Astrocyte (in vitro differentiated cells and primary cell): ENCODE results near the gene BIK. TPM values are rescaled to one million over a fixed set of nuclear protein-coding genes. Genes with fewer than 3 reads are reported as not detected.

Experiments
- DNase-seq: peaks from one replicate; pipeline ENCODE4 v3.0.0-alpha.2; 2010; ENCODE audit warnings: low read depth
- FAIRE-seq: peaks from 2 replicates; lab custom pipeline; 2011; peaks lifted over from hg19 to GRCh38; lab: Jason Lieb, UNC
- H2AFZ ChIP-seq: 2 replicates; pipeline ENCODE4 v1.6.0; 2012; ENCODE audit warnings: low read depth, low read length, inconsistent platforms
- H3K27ac ChIP-seq: 2 replicates; pipeline ENCODE4 v1.5.1; 2011; ENCODE audit warnings: low read depth, low read length, inconsistent platforms
- H3K27me3 ChIP-seq: 2 replicates; pipeline ENCODE4 v1.6.0; 2011; ENCODE audit warnings: low read length, inconsistent platforms; ENCODE audit not compliant: insufficient read depth
- H3K36me3 ChIP-seq: 2 replicates; pipeline ENCODE4 v1.5.1; 2011; ENCODE audit warnings: low read length, inconsistent platforms; ENCODE audit not compliant: insufficient read depth
- H3K4me1 ChIP-seq: 2 replicates; pipeline ENCODE4 v1.5.1; 2011; ENCODE audit warnings: low read length, inconsistent platforms; ENCODE audit not compliant: insufficient read depth
- H3K4me2 ChIP-seq: 2 replicates; pipeline ENCODE4 v1.6.0; 2012; ENCODE audit warnings: low read length, inconsistent platforms
- H3K4me3 ChIP-seq: 2 replicates; pipeline ENCODE4 v1.5.1; 2011; ENCODE audit warnings: low read depth, mild to moderate bottlenecking, low read length, inconsistent platforms; ENCODE audit not compliant: insufficient read depth
- H3K79me2 ChIP-seq: 2 replicates; pipeline ENCODE4 v1.6.0; 2012; ENCODE audit warnings: mild to moderate bottlenecking, low read length, inconsistent platforms; ENCODE audit not compliant: insufficient read depth
- H3K9ac ChIP-seq: 2 replicates; pipeline ENCODE4 v1.6.0; 2012; ENCODE audit warnings: mild to moderate bottlenecking, low read length, inconsistent platforms
- H3K9me3 ChIP-seq: 2 replicates; pipeline ENCODE4 v1.5.1; 2012; ENCODE audit warnings: low read depth, mild to moderate bottlenecking, low read length, inconsistent platforms; ENCODE audit not compliant: insufficient read depth
- H4K20me1 ChIP-seq: 2 replicates; pipeline ENCODE4 v1.6.0; 2012; ENCODE audit warnings: low read length, inconsistent platforms; ENCODE audit not compliant: insufficient read depth
- H3K27ac Mint-ChIP-seq: one replicate; pipeline ENCODE4 v1.8.0; 2021; ENCODE audit warnings: mild to moderate bottlenecking, mixed read lengths; ENCODE audit not compliant: unreplicated experiment
- H3K27me3 Mint-ChIP-seq: one replicate; pipeline ENCODE4 v1.8.0; 2021; ENCODE audit warnings: low read depth, mixed read lengths; ENCODE audit not compliant: unreplicated experiment
- H3K36me3 Mint-ChIP-seq: one replicate; pipeline ENCODE4 v1.8.0; 2021; ENCODE audit warnings: low read depth, mixed read lengths; ENCODE audit not compliant: unreplicated experiment
- H3K4me1 Mint-ChIP-seq: one replicate; pipeline ENCODE4 v1.8.0; 2021; ENCODE audit warnings: low read depth, mixed read lengths; ENCODE audit not compliant: unreplicated experiment
- H3K4me3 Mint-ChIP-seq: one replicate; pipeline ENCODE4 v1.8.0; 2021; ENCODE audit warnings: mild to moderate bottlenecking, moderate library complexity, mixed read lengths; ENCODE audit not compliant: unreplicated experiment
- H3K9me3 Mint-ChIP-seq: one replicate; pipeline ENCODE4 v1.8.0; 2021; ENCODE audit warnings: mild to moderate bottlenecking, mixed read lengths; ENCODE audit not compliant: unreplicated experiment
- EZH2 ChIP-seq: IDR thresholded peaks from 2 replicates; pipeline ENCODE4 v1.6.1; 2012; ENCODE audit warnings: mild to moderate bottlenecking, low read length, inconsistent platforms; ENCODE audit not compliant: insufficient read depth
- total RNA-seq: library from RNA; stranded (reverse); gene quantifications from 2 replicates; pipeline ENCODE4 v1.2.1, GENCODE V29; 2021
- TF ChIP-seq, protein P1 (sequence below): IDR thresholded peaks from 2 replicates; pipeline ENCODE4 v1.5.1; 2011; ENCODE audit warnings: low read depth, mild to moderate bottlenecking, inconsistent platforms, low read length, moderate library complexity; ENCODE audit not compliant: insufficient read depth

Gene BIK
- total RNA-seq, 1 donor from 2014 or later, result 0.32 TPM

GRCh38 chr22:43113526-43114251, 3.1 kb downstream of the BIK start:
- Histone ChIP-seq H3K79me2 (no peaks in the 10 kb centered on the region), H3K27me3 (peaks cover 39% of the 10 kb centered on the region), H3K4me1 (peaks cover 7% of the 10 kb centered on the region), H3K4me2 (no peak overlapping the region), H3K27ac (no peak overlapping the region), H4K20me1 (no peaks in the 10 kb centered on the region), H2AFZ (no peak overlapping the region), H3K36me3 (no peaks in the 10 kb centered on the region), H3K9me3 (no peaks in the 10 kb centered on the region), H3K9ac (no peak overlapping the region), H3K4me3 (no peak overlapping the region)
- Mint-ChIP-seq H3K27me3 (peaks cover 49% of the 10 kb centered on the region), H3K36me3 (no peaks in the 10 kb centered on the region), H3K9me3 (peaks cover 5% of the 10 kb centered on the region), H3K4me3 (no peak overlapping the region), H3K27ac (no peak overlapping the region), H3K4me1 (no peaks in the 10 kb centered on the region)
- TF ChIP-seq EZH2, result no peak
- no peak for FAIRE-seq
- DNase-seq, result no peak

DNA sequence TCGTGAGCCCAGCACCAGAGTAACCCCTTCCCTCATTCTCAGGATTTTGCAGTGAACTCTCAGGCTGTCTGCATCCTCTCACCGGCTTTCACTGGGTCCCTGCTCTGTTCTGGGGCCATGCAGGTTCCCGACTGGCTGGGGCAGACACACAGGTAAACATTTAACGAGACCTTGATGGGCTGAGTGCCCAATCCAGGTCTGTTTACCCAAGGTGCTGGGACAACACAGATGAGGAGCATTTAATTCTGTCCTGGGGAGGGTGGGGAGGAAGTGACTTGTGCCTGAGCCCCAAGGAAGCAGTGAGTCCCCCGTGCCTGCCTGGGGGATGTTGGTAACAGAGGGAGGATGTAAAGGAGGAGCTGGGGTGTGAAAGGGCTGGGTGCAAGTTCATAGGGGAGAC, 4.4 kb downstream of the BIK start:
- peaks cover 42% of the 10 kb centered on the region for H3K27me3 Mint-ChIP-seq
- no peaks in the 10 kb centered on the region for H3K9me3 ChIP-seq
- TF ChIP-seq, protein P1, sequence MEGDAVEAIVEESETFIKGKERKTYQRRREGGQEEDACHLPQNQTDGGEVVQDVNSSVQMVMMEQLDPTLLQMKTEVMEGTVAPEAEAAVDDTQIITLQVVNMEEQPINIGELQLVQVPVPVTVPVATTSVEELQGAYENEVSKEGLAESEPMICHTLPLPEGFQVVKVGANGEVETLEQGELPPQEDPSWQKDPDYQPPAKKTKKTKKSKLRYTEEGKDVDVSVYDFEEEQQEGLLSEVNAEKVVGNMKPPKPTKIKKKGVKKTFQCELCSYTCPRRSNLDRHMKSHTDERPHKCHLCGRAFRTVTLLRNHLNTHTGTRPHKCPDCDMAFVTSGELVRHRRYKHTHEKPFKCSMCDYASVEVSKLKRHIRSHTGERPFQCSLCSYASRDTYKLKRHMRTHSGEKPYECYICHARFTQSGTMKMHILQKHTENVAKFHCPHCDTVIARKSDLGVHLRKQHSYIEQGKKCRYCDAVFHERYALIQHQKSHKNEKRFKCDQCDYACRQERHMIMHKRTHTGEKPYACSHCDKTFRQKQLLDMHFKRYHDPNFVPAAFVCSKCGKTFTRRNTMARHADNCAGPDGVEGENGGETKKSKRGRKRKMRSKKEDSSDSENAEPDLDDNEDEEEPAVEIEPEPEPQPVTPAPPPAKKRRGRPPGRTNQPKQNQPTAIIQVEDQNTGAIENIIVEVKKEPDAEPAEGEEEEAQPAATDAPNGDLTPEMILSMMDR, result no peak
- no peak for TF ChIP-seq EZH2

DNA sequence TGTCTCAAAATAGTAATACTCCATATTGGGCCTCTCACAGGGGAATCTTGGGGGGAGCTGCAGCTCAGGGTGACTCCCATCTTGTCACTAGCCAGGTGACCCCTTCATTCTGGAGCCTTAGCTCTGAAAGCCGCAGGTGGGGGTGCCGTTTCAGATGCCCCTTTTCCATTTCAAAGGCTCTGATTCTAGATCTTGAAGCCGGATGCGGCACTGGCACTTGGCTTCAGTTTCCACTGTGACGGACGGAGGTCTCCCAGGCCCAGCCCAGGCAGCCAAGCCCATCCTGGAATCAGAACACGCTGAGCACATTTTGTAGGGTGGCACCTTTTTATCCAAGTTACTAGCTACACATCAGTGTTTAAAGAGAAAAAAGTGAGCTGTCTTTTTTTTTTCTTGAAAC, 6.4 kb downstream of the BIK start:
- Histone ChIP-seq H3K36me3 (no peaks in the 10 kb centered on the region), H3K9me3 (no peaks in the 10 kb centered on the region), H3K4me2 (no peak overlapping the region), H3K27ac (no peak overlapping the region), H3K4me3 (no peak overlapping the region), H3K79me2 (no peaks in the 10 kb centered on the region), H2AFZ (no peak overlapping the region), H4K20me1 (no peaks in the 10 kb centered on the region), H3K27me3 (peaks cover 13% of the 10 kb centered on the region), H3K4me1 (no peaks in the 10 kb centered on the region), H3K9ac (no peak overlapping the region)
- DNase-seq, result no peak
- no peak for FAIRE-seq
- TF ChIP-seq, protein P1, result no peak
- no peak for TF ChIP-seq EZH2
- Mint-ChIP-seq H3K9me3 (peaks cover 5% of the 10 kb centered on the region), H3K27me3 (peaks cover 35% of the 10 kb centered on the region), H3K27ac (no peak overlapping the region), H3K36me3 (no peaks in the 10 kb centered on the region), H3K4me3 (no peak overlapping the region), H3K4me1 (no peaks in the 10 kb centered on the region)

More for the DNA sequence above, 4.4 kb downstream of the BIK start:
- Histone ChIP-seq H3K36me3 (no peaks in the 10 kb centered on the region), H3K4me1 (peaks cover 7% of the 10 kb centered on the region), H3K4me3 (no peak overlapping the region), H3K27me3 (peaks cover 31% of the 10 kb centered on the region), H3K9ac (no peak overlapping the region), H2AFZ (no peak overlapping the region), H3K27ac (no peak overlapping the region), H4K20me1 (no peaks in the 10 kb centered on the region), H3K79me2 (no peaks in the 10 kb centered on the region), H3K4me2 (no peak overlapping the region)
- Mint-ChIP-seq H3K9me3 (peaks cover 5% of the 10 kb centered on the region), H3K36me3 (no peaks in the 10 kb centered on the region), H3K4me1 (no peaks in the 10 kb centered on the region), H3K27ac (no peak overlapping the region), H3K4me3 (no peak overlapping the region)
- DNase-seq (no peak), FAIRE-seq (no peak)
